Gastrocnemius medialis (tissue), 4 donors: ENCODE data around the gene PKNOX2.

Source experiments
- POLR2A ChIP-seq, 2 donors: fragments of 450-650 bp; IDR thresholded peaks; one replicate each; pipeline ENCODE4 v1.6.1; 2017; ENCODE audit warnings: antibody characterized with exemption in 2 of 2, mild to moderate bottlenecking in 2 of 2, moderate library complexity in 2 of 2
- TF ChIP-seq, protein P1 (sequence below), 5 experiments: fragments of 450-650 bp in 3 of 5; fragments of 200-600 bp in 2 of 5; sonication (generic) in 2 of 5; IDR thresholded peaks in 4 of 5; conservative IDR thresholded peaks in 1 of 5; 1 replicate in 4 of 5; 2 replicates in 1 of 5; pipeline ENCODE4 v1.5.1; 2016 to 2019; ENCODE audit warnings: antibody characterized with exemption in 5 of 5, mild to moderate bottlenecking in 3 of 5, moderate library complexity in 3 of 5

DNA sequence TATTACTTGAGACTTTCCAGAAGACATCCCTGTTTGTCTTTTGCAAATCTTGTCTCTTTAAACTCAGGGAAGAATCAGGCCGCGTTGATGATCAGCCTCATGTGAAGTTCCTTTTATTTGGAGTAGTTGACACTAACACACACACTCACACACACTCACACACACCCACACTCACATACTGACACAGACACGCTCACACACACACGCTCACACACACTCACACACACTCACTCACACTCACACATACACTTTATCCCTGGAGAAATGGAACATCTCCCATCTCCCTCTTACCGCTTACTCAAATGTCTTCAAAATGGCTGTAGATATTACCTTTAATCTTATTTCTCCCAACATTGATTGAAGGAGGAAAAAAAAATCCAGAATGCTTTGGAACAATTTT lies 129.0 kb downstream of the PKNOX2 start:
- no peak for TF ChIP-seq POLR2A (IDR thresholded peaks at IDR 0.05)
- TF ChIP-seq, protein P1, sequence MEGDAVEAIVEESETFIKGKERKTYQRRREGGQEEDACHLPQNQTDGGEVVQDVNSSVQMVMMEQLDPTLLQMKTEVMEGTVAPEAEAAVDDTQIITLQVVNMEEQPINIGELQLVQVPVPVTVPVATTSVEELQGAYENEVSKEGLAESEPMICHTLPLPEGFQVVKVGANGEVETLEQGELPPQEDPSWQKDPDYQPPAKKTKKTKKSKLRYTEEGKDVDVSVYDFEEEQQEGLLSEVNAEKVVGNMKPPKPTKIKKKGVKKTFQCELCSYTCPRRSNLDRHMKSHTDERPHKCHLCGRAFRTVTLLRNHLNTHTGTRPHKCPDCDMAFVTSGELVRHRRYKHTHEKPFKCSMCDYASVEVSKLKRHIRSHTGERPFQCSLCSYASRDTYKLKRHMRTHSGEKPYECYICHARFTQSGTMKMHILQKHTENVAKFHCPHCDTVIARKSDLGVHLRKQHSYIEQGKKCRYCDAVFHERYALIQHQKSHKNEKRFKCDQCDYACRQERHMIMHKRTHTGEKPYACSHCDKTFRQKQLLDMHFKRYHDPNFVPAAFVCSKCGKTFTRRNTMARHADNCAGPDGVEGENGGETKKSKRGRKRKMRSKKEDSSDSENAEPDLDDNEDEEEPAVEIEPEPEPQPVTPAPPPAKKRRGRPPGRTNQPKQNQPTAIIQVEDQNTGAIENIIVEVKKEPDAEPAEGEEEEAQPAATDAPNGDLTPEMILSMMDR (IDR thresholded peaks at IDR 0.05 in 4 of 5, conservative IDR thresholded peaks at IDR 0.05 in 1 of 5), result no peak
